Activated CD8-positive, alpha-beta memory T cell treated with anti-CD3 and anti-CD28 coated beads, Interleukin-2, amount 50 U/mL, for 48 hours (primary cell): ENCODE measurements around the gene FAM25C.
"Not testable (repeated sequence)": the region's sequence is repeated elsewhere in the genome, so short reads cannot be mapped to it uniquely, and the experiment has no call there.

ENCODE experiments used
- DNase-seq: peaks from one replicate; pipeline ENCODE4 v3.0.0-alpha.2; 2020

Gene FAM25C

DNA sequence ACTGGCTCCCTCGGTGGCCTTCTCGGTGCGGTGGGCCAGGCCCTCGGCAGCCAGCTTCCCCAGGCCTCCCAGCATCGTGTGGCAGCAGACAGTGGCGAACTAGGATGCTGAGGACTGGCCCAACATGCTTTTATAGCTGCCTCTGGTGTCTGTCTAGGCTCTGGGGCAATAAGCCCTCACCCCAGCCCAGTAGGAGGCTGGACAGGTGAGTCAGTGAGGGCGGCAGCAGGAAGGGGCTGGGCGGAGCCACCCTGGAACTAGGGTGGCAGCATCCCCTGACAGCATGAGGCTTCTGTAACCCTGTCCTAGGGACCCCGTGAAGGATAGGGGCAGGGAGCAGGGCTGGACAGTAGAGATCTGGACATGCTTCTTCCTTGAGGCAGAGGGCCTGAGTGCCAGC lies at the start of gene FAM25C:
TSS of gene FAM25C (minus strand) at position 101 of the 400 bp plus-strand sequence. CDS start at position 75, 26 bp downstream.
- DNase-seq = not testable (repeated sequence)

DNA sequence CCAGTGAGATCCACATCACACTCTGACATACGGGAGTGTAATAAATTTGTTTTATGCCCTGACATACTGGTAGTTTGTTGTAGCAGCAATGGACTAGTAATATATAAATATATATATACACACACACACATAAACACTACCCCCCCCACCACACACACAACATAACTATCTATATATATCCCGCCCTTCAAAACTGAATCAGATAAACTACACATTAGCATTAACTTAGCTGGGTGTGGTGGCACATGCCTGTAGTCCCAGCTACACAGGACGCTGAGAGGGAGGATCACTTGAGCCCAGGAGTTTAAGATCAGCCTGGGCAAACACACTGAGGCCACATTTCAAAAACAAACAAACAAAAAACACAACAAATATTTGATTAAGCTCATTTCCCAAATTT lies 45.0 kb upstream of the FAM25C start:
- DNase-seq = not testable (repeated sequence)

DNA sequence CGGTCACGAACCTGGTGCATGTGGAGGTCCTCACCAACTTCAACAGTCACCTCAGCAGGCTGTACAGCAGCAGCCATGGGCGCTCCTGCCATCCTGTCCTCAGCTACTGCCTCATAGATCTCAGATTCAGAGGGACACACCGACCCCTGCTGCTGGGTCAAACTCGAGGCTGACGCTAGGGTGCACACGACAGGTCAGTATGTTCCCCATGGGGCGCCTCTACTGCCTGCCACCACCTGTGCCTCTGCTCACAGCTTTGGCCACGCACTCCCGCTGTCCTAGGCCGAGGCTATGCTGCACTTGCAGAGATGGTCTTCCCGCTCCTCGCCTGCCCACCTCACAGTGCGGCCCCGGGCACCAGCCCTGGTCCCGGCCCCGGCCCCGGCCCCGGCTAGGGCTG lies 31.8 kb upstream of the FAM25C start:
- not testable (repeated sequence) for DNase-seq

GRCh38 chr10:48002306-48002705 lies 2.7 kb upstream of the FAM25C start:
- not testable (repeated sequence) for DNase-seq

- not testable (repeated sequence) for DNase-seq
Observed at GRCh38 chr10:47994045-47994444, 5.5 kb downstream of the FAM25C start.

- not testable (repeated sequence) for DNase-seq
Observed at GRCh38 chr10:47992560-47992959, 7.0 kb downstream of the FAM25C start.

GRCh38 chr10:47991706-47992105 lies 7.9 kb downstream of the FAM25C start:
- DNase-seq = not testable (repeated sequence)

GRCh38 chr10:47990097-47990496 lies 9.5 kb downstream of the FAM25C start:
- DNase-seq = not testable (repeated sequence)

DNA sequence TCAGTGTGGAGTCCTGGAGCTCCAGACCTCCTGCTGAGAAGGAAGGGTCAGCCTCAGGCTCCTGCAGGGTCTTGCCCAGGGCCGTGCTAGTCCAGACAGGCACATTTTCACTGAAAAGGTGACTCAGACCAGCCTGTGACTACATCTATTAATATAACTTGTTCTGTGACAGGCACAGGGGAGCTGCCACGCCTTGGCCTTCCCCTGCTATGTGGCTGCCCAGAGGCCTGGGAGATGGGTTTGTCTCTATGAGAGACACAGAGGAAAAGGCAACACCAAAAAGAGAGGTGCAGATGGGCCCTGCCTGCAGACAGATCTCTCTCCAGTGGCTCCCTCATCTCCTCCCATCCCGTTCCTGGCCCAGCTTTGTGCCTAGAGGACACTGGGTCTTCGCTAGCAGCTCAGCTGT lies 10.0 kb downstream of the FAM25C start:
- DNase-seq = not testable (repeated sequence)

DNA sequence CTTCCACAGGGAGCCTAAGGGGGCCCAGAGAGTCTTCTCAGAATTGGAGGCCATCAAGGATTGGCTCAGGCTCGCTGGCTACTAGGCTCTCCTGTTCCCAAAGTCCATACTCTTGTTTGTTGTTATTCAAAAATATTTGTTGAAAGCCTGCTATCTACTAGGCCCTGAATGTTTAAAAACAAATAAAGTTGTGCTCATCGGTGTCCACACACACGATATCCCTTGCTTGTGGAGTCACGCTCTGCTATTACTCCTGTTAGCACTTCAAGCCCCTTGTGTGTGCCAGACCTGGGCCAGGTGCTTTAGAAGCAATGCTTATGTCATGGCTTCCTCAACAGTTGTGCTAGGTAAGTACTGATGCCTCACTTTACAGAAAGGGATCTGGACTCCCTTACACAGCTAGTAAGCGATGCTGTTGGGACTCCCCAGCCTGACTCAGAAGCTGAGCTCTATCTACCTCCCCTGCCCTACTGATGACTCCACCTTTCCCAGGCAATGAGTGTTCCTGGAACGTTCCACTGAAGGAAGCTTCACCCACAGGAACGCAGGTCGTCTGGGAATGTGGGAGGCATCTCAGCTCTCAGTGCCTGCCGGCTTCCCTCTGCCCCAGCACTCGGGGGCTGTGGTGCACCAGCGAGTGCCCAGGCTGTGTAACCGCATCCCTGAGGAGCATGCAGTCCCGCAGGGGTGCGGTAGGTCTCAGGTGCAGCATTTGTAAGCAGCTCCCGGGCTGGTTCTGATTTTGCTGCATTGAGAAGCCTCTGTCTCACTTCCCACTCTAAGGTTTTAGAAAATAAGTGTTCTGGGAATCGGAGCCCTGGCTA lies 10.7 kb downstream of the FAM25C start:
- not testable (repeated sequence) for DNase-seq

GRCh38 chr10:47987952-47988351 lies 11.6 kb downstream of the FAM25C start:
- not testable (repeated sequence) for DNase-seq

- DNase-seq = not testable (repeated sequence)
Observed at GRCh38 chr10:47986413-47987230, 13.0 kb downstream of the FAM25C start.

DNA sequence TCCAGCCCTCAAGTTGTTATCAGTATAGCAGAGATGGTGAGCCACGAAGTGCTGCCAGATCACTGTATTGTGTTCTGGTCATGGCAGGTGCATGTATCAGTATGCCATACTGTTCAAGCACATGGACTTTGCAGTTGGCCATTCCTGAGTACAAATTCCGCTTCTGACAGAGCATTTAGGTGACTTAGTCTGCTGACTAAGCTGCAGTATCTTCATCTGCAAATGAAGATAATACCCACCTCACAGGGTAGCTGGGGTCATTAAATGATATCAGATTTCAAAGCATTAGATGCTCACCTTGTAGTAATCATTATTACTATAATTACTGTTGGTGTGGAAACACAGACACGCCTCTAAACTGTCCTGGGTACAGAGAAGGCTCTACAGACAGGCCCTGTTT lies 24.2 kb downstream of the FAM25C start:
- not testable (repeated sequence) for DNase-seq

- not testable (repeated sequence) for DNase-seq
Observed at GRCh38 chr10:47973131-47973530, 26.5 kb downstream of the FAM25C start.

GRCh38 chr10:47972077-47972476 lies 27.5 kb downstream of the FAM25C start:
- not testable (repeated sequence) for DNase-seq

DNA sequence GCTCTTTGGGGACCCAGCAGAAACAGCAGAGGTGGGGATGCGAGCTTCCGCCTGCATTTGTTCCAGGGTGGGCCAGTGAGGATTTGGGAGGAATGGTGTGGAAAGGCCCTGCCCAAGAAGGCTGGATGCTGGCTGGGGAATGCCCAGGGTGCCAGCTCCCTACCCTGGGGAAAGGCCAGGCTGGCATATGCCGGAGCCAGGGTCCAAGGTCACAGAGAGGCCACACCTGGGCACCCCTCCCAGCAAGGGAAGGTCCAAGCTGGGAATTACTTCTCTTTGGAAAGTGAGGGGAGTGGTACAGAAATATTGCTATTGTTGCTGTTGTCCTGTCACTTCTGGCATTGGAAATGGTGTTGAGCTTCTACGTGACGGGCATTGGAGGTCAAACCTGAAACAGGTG lies 28.0 kb downstream of the FAM25C start:
- DNase-seq = not testable (repeated sequence)

- DNase-seq = not testable (repeated sequence)
Observed at GRCh38 chr10:47970047-47970446, 29.5 kb downstream of the FAM25C start.

GRCh38 chr10:47968988-47969387 lies 30.6 kb downstream of the FAM25C start:
- not testable (repeated sequence) for DNase-seq

DNA sequence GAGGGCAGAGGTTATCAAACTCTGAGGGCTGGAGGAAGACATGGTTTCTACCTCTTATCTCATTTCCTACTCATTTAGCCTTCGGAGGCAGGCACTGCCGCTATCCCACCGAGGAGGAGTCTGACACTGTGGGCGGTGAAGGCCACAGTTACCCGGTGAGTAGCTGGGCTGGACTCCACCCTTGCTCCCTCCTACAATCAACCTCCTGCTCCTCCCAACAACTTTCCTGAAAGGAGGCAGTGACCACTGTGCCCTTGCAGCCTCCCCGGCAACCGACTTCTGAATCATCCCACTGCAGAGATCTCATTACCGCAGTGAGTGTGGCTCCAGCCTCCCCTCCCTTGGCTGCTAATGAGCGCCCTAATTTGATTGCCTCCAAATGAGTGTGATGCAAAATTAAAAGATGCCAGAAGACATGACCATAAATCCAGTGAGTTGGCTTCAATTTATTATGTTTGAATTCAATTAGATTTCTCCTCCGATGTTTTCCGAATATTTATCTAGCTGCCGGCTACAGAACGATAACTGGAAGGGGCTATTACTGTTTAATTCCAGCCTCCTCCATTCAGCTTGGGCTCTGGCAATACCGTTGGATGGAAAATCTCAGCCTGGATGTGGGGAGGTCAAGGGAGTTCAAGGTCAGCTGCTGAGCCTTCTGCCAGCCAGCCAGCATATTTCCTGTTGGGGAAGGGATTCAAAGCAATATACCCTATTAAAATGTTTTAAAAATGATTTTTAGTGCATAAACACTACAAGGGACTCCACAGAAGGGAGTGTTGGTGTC lies 35.1 kb downstream of the FAM25C start:
- not testable (repeated sequence) for DNase-seq

DNA sequence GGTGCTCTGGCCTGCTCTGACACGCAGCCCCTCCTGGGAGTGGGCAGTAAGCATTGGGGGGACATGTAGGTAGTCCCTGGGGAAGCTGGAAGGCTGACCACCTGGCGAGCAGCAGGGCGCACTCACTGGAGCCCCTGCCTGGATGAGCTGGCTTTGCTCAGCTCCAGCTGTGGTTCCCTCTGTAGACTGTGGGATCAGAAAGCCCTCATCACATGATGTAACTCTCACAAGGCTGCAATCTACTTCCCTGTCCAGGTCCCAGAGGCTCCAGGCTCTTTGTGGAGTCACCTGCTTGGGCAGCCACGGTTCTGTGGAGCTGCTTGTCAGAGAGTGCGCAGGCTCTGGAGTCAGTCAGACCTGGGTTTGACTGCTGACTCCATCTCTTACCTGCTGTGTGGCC lies 36.8 kb downstream of the FAM25C start:
- not testable (repeated sequence) for DNase-seq

GRCh38 chr10:47960699-47961098 lies 38.9 kb downstream of the FAM25C start:
- not testable (repeated sequence) for DNase-seq

DNA sequence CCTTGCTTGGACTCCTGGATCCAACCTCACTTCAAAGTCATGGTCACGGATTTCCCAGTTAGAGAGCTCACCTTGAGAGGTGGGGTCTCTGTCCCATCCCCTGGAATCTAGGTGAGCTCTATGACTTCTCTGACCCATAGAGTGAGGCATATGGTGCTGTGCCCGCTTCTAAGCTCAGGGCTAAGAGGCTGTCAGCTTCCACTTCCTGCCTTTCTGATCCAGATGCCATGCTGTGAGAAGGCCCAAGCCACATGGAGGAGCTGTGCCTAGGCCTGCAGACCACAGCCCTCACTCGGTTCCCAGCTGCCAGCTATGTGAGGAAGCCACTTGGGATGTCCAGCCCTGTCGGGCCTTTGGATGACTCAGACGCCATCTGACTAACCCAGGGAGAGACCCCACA lies 39.9 kb downstream of the FAM25C start:
- DNase-seq = not testable (repeated sequence)

- DNase-seq = not testable (repeated sequence)
Observed at GRCh38 chr10:47957158-47957557, 42.4 kb downstream of the FAM25C start.
